Retinal pigment epithelial cell (primary cell): Measurements from ENCODE around the gene MMAA.

Source experiments
- DNase-seq: peaks from one replicate; pipeline ENCODE4 v3.0.0-alpha.2; 2010; ENCODE audit warnings: low read depth
- H3K4me3 ChIP-seq: 2 replicates; pipeline ENCODE4 v1.5.1; 2011; ENCODE audit warnings: mild to moderate bottlenecking, low read length, control low read depth, moderate library complexity
- CTCF ChIP-seq: conservative IDR thresholded peaks from 2 replicates; pipeline ENCODE4 v1.5.1; 2011; ENCODE audit warnings: low read depth, low read length, control low read depth, inconsistent platforms

MMAA gene

GRCh38 chr4:145670422-145670821 is 51.2 kb downstream of the MMAA start:
- DNase-seq, result no peak
- TF ChIP-seq CTCF, result no peak
- H3K4me3 ChIP-seq, result no peak overlapping the region

GRCh38 chr4:145679520-145679919 is 60.3 kb downstream of the MMAA start:
- H3K4me3 ChIP-seq, result no peak overlapping the region
- peak; percentile 80 for DNase-seq
- no peak for TF ChIP-seq CTCF

GRCh38 chr4:145679991-145680455 is 60.8 kb downstream of the MMAA start, which contains the start of gene C4orf51:
C4orf51 (plus strand) TSS chr4:145680146; CDS start chr4:145680204, 58 bp downstream.
- peak; percentile 84 for DNase-seq
- no peak for TF ChIP-seq CTCF
- H3K4me3 ChIP-seq, result no peak within 1 kb of the TSS

GRCh38 chr4:145680902-145681301 is 61.7 kb downstream of the MMAA start:
- no peak for DNase-seq

GRCh38 chr4:145681518-145681917 is 62.3 kb downstream of the MMAA start:
- no peak for DNase-seq

More at GRCh38 chr4:145680902-145681301, 61.7 kb downstream of the MMAA start:
- H3K4me3 ChIP-seq, result no peak overlapping the region
- TF ChIP-seq CTCF, result no peak

GRCh38 chr4:145681956-145682355 is 62.8 kb downstream of the MMAA start:
- H3K4me3 ChIP-seq, result no peak overlapping the region
- no peak for DNase-seq
- TF ChIP-seq CTCF, result no peak

More at GRCh38 chr4:145681518-145681917, 62.3 kb downstream of the MMAA start:
- no peak for TF ChIP-seq CTCF
- H3K4me3 ChIP-seq, result no peak overlapping the region

- H3K4me3 ChIP-seq, result no peak overlapping the region
Measured at GRCh38 chr4:145686991-145687390, 67.8 kb downstream of the MMAA start.

More at GRCh38 chr4:145686991-145687390, 67.8 kb downstream of the MMAA start:
- no peak for TF ChIP-seq CTCF
- DNase-seq, result no peak
